ENCODE data around the gene STK38L.

Gene STK38L

DNA sequence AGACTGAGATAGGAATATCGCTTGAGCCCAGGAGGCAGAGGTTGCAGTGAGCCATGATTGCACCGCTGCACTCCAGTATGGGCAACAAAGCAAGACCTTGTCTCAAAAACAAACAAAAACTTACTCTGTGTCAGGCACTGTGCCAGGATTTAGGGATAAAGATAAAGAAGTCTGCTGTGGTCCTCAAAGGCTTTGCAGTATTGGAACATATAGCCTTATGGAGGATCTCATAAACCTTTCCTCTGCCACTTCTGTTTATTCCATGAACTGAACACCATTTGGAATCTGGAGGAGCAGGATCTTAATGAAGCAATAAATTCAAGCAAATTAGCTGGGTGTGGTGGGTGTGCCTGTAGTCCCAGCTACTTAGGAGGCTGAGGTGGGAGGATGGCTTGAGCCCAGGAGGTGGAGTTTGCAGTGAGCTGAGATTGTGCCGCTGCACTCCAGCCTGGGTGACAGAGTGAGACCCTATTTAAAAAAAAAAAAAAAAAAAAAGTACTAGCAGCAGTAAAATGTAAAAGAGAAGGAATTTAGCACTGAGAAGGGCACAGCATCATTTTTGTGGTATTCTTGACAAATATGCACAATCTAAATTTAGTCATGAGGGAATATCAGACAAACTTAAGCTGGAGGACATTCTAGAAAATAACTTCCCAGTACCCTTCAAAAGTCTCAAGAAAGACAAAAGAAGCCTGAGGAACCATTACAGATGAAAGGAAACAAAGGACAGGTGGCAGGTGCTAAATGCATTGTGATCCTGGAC, 115.7 kb downstream of the STK38L start:
- WGBS: 100% methylated on average over 1 of the region's 3 CpGs
- Histone ChIP-seq H3K9me3 (ENCODE audit: control insufficient read depth, low read length) (no peaks in the 10 kb centered on the region), H3K23ac (ENCODE audit: low read length in 2 of 2) (no peak overlapping the region), H3K18ac (ENCODE audit: low read depth in 1 of 2, low read length in 2 of 2) (no peak overlapping the region), H4K91ac (ENCODE audit: low read length) (no peak overlapping the region), H3K36me3 (ENCODE audit: control insufficient read depth in 1 of 2, insufficient read depth in 2 of 2, low read depth in 1 of 2, low read length in 2 of 2) (no peaks in the 10 kb centered on the region), H2BK5ac (ENCODE audit: low read depth, low read length, poor library complexity, severe bottlenecking) (no peak overlapping the region), H3K4me1 (ENCODE audit: control insufficient read depth, insufficient read depth, low read depth, low read length) (no peaks in the 10 kb centered on the region), H2BK15ac (ENCODE audit: low read depth, poor library complexity, severe bottlenecking) (no peak overlapping the region), H3K27ac (ENCODE audit: low read length, poor library complexity, severe bottlenecking) (no peak overlapping the region), H2AK5ac (ENCODE audit: low read length, severe bottlenecking) (no peak overlapping the region), H3K27me3 (ENCODE audit: control insufficient read depth in 1 of 2, insufficient read depth in 1 of 2, low read length in 2 of 2) (no peaks in the 10 kb centered on the region), H3K79me1 (replicated peaks; ENCODE audit: low read length, poor library complexity, severe bottlenecking) (no peaks in the 10 kb centered on the region), H2BK120ac (ENCODE audit: low read depth, low read length) (no peak overlapping the region), H3K9ac (ENCODE audit: low read length) (no peak overlapping the region), H3K14ac (ENCODE audit: low read length in 2 of 2) (no peak overlapping the region), H2BK12ac (ENCODE audit: low read length in 2 of 2) (no peak overlapping the region), H2AFZ (ENCODE audit: low read depth, low read length) (no peak overlapping the region), H3K4ac (ENCODE audit: low read depth in 1 of 2, low read length in 2 of 2) (no peak overlapping the region), H3K4me2 (ENCODE audit: low read length, poor library complexity, severe bottlenecking) (no peak overlapping the region), H3K4me3 (ENCODE audit: insufficient read depth in 1 of 2, low read depth in 1 of 2, low read length in 2 of 2) (no peak overlapping the region), H4K8ac (ENCODE audit: low read length) (no peak overlapping the region)
- DNase-seq: no peak

DNA sequence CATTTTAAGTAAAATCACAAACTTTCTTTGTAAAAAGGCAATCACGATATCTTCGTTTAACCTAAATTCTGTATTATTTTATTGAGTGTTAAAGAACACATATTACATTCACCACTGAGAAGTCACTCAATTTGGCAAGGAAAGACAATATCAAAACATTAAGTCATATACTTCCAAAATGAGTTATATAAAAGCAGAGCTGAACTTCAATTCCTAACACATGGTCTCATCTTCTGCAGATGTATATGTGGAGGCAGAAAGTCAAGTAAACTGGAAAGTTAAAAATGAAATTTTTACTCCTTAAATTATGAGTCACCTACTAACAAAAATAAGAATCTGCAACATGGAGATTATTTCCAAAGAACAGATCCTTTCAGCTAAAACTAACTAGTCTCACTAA, 117.3 kb downstream of the STK38L start:
- WGBS: no CpG with 5 or more reads among the region's 2 CpGs
- Histone ChIP-seq H2BK5ac (ENCODE audit: low read depth, low read length, poor library complexity, severe bottlenecking) (no peak overlapping the region), H2AFZ (ENCODE audit: low read depth, low read length) (no peak overlapping the region), H3K14ac (ENCODE audit: low read length in 2 of 2) (no peak overlapping the region), H3K9me3 (ENCODE audit: control insufficient read depth, low read length) (no peaks in the 10 kb centered on the region), H2BK15ac (ENCODE audit: low read depth, poor library complexity, severe bottlenecking) (no peak overlapping the region), H3K4me3 (ENCODE audit: insufficient read depth in 1 of 2, low read depth in 1 of 2, low read length in 2 of 2) (no peak overlapping the region), H3K27ac (ENCODE audit: low read length, poor library complexity, severe bottlenecking) (no peak overlapping the region), H3K36me3 (ENCODE audit: control insufficient read depth in 1 of 2, insufficient read depth in 2 of 2, low read depth in 1 of 2, low read length in 2 of 2) (no peaks in the 10 kb centered on the region), H2AK5ac (ENCODE audit: low read length, severe bottlenecking) (no peak overlapping the region), H3K79me1 (replicated peaks; ENCODE audit: low read length, poor library complexity, severe bottlenecking) (no peaks in the 10 kb centered on the region), H3K4me2 (ENCODE audit: low read length, poor library complexity, severe bottlenecking) (no peak overlapping the region), H3K23ac (ENCODE audit: low read length in 2 of 2) (no peak overlapping the region), H4K91ac (ENCODE audit: low read length) (no peak overlapping the region), H3K27me3 (ENCODE audit: control insufficient read depth in 1 of 2, insufficient read depth in 1 of 2, low read length in 2 of 2) (no peaks in the 10 kb centered on the region), H3K4me1 (ENCODE audit: control insufficient read depth, insufficient read depth, low read depth, low read length) (no peaks in the 10 kb centered on the region), H3K4ac (ENCODE audit: low read depth in 1 of 2, low read length in 2 of 2) (no peak overlapping the region), H2BK120ac (ENCODE audit: low read depth, low read length) (no peak overlapping the region), H3K9ac (ENCODE audit: low read length) (peak overlapping the region; percentile 46), H3K18ac (ENCODE audit: low read depth in 1 of 2, low read length in 2 of 2) (no peak overlapping the region), H2BK12ac (ENCODE audit: low read length in 2 of 2) (no peak overlapping the region), H4K8ac (ENCODE audit: low read length) (no peak overlapping the region)
- DNase-seq: no peak

DNA sequence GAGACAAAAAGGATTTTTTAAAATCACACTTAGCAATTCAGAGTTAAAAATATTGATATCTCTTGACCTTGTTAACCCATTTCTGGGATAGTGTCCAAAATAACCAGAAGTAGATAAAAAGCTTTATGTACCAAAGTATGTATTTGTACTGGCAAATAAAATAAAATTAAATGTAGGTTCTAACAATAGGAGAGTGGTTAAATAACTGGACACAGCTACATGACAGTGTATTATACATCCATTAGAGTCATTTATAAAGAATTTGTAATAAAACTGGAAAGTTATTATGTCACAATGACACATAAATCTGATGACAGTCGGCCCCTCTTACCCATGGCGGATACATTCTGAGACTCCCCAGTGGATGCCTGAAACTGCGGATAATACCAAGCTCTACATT, 122.5 kb downstream of the STK38L start:
- H3K4me2 ChIP-seq (ENCODE audit: low read length, poor library complexity, severe bottlenecking): no peak overlapping the region
- H3K36me3 ChIP-seq (ENCODE audit: control insufficient read depth in 1 of 2, insufficient read depth in 2 of 2, low read depth in 1 of 2, low read length in 2 of 2): peaks cover 0 to 22% of the 10 kb centered on the region in 2 experiments

DNA sequence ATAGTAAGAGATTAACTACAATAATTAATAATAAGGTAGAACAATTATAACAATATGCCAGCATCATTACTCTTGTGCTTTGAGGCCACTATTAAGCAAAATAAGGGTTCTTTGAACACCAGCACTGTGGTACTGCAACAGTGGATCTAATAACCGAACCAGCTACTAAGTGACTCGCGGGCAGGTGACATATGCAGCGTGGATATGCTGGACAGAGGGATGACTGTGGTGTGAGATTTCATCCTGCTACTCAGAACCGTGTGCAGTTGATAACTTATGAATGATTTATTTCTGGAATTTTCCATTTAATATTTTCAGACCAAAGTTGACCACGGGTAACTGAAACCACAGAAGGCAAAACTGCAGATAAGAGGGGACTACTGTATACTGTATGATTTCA, 123.0 kb downstream of the STK38L start:
- Histone ChIP-seq H3K4me1 (ENCODE audit: control insufficient read depth, insufficient read depth, low read depth, low read length) (peaks cover 1% of the 10 kb centered on the region), H3K27ac (ENCODE audit: low read length, poor library complexity, severe bottlenecking) (no peak overlapping the region), H4K91ac (ENCODE audit: low read length) (no peak overlapping the region), H2BK15ac (ENCODE audit: low read depth, poor library complexity, severe bottlenecking) (no peak overlapping the region), H3K4me2 (ENCODE audit: low read length, poor library complexity, severe bottlenecking) (no peak overlapping the region), H3K4ac (ENCODE audit: low read depth in 1 of 2, low read length in 2 of 2) (no peak overlapping the region), H3K23ac (ENCODE audit: low read length in 2 of 2) (no peak overlapping the region), H2BK12ac (ENCODE audit: low read length in 2 of 2) (no peak overlapping the region), H3K14ac (ENCODE audit: low read length in 2 of 2) (no peak overlapping the region), H3K18ac (ENCODE audit: low read depth in 1 of 2, low read length in 2 of 2) (no peak overlapping the region), H3K9me3 (ENCODE audit: control insufficient read depth, low read length) (no peaks in the 10 kb centered on the region), H3K9ac (ENCODE audit: low read length) (no peak overlapping the region), H3K79me1 (replicated peaks; ENCODE audit: low read length, poor library complexity, severe bottlenecking) (no peaks in the 10 kb centered on the region), H4K8ac (ENCODE audit: low read length) (no peak overlapping the region), H3K27me3 (ENCODE audit: control insufficient read depth in 1 of 2, insufficient read depth in 1 of 2, low read length in 2 of 2) (no peaks in the 10 kb centered on the region), H2AFZ (ENCODE audit: low read depth, low read length) (no peak overlapping the region), H3K36me3 (ENCODE audit: control insufficient read depth in 1 of 2, insufficient read depth in 2 of 2, low read depth in 1 of 2, low read length in 2 of 2) (peaks cover 0 to 25% of the 10 kb centered on the region in 2 experiments), H2BK120ac (ENCODE audit: low read depth, low read length) (no peak overlapping the region), H2AK5ac (ENCODE audit: low read length, severe bottlenecking) (no peak overlapping the region), H2BK5ac (ENCODE audit: low read depth, low read length, poor library complexity, severe bottlenecking) (no peak overlapping the region), H3K4me3 (ENCODE audit: insufficient read depth in 1 of 2, low read depth in 1 of 2, low read length in 2 of 2) (no peak overlapping the region)
- 96% methylated on average over 4 of the region's 6 CpGs for WGBS
- DNase-seq: no peak

More for the DNA sequence above, 122.5 kb downstream of the STK38L start:
- H3K9me3 ChIP-seq (ENCODE audit: control insufficient read depth, low read length): no peaks in the 10 kb centered on the region
- no peak overlapping the region for H4K91ac ChIP-seq (ENCODE audit: low read length)
- H3K27me3 ChIP-seq (ENCODE audit: control insufficient read depth in 1 of 2, insufficient read depth in 1 of 2, low read length in 2 of 2): no peaks in the 10 kb centered on the region
- no peak overlapping the region for H3K18ac ChIP-seq (ENCODE audit: low read depth in 1 of 2, low read length in 2 of 2)
- H2BK15ac ChIP-seq (ENCODE audit: low read depth, poor library complexity, severe bottlenecking): no peak overlapping the region
- no peak overlapping the region for H2AFZ ChIP-seq (ENCODE audit: low read depth, low read length)
- no peak overlapping the region for H2BK120ac ChIP-seq (ENCODE audit: low read depth, low read length)
- H3K4ac ChIP-seq (ENCODE audit: low read depth in 1 of 2, low read length in 2 of 2): no peak overlapping the region
- no peaks in the 10 kb centered on the region for H3K79me1 ChIP-seq (replicated peaks; ENCODE audit: low read length, poor library complexity, severe bottlenecking)
- H2AK5ac ChIP-seq (ENCODE audit: low read length, severe bottlenecking): no peak overlapping the region
- no peak for DNase-seq
- no peak overlapping the region for H4K8ac ChIP-seq (ENCODE audit: low read length)
- no peak overlapping the region for H3K14ac ChIP-seq (ENCODE audit: low read length in 2 of 2)
- H3K4me3 ChIP-seq (ENCODE audit: insufficient read depth in 1 of 2, low read depth in 1 of 2, low read length in 2 of 2): no peak overlapping the region
- H2BK12ac ChIP-seq (ENCODE audit: low read length in 2 of 2): no peak overlapping the region
- WGBS: 100% methylated on average over 1 of the region's 3 CpGs
- no peak overlapping the region for H3K23ac ChIP-seq (ENCODE audit: low read length in 2 of 2)
- peaks cover 1% of the 10 kb centered on the region for H3K4me1 ChIP-seq (ENCODE audit: control insufficient read depth, insufficient read depth, low read depth, low read length)
- no peak overlapping the region for H3K27ac ChIP-seq (ENCODE audit: low read length, poor library complexity, severe bottlenecking)
- no peak overlapping the region for H3K9ac ChIP-seq (ENCODE audit: low read length)
- no peak overlapping the region for H2BK5ac ChIP-seq (ENCODE audit: low read depth, low read length, poor library complexity, severe bottlenecking)

All from mesenchymal stem cell (in vitro differentiated cells and primary cell).